ENCODE data around the gene DDAH2. TPM values are rescaled to one million over a fixed set of nuclear protein-coding genes. Genes with fewer than 3 reads are reported as not detected.

Gene DDAH2, protein sequence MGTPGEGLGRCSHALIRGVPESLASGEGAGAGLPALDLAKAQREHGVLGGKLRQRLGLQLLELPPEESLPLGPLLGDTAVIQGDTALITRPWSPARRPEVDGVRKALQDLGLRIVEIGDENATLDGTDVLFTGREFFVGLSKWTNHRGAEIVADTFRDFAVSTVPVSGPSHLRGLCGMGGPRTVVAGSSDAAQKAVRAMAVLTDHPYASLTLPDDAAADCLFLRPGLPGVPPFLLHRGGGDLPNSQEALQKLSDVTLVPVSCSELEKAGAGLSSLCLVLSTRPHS
- total RNA-seq, result 12.2 and 14.4 TPM in 2 replicates

DNA sequence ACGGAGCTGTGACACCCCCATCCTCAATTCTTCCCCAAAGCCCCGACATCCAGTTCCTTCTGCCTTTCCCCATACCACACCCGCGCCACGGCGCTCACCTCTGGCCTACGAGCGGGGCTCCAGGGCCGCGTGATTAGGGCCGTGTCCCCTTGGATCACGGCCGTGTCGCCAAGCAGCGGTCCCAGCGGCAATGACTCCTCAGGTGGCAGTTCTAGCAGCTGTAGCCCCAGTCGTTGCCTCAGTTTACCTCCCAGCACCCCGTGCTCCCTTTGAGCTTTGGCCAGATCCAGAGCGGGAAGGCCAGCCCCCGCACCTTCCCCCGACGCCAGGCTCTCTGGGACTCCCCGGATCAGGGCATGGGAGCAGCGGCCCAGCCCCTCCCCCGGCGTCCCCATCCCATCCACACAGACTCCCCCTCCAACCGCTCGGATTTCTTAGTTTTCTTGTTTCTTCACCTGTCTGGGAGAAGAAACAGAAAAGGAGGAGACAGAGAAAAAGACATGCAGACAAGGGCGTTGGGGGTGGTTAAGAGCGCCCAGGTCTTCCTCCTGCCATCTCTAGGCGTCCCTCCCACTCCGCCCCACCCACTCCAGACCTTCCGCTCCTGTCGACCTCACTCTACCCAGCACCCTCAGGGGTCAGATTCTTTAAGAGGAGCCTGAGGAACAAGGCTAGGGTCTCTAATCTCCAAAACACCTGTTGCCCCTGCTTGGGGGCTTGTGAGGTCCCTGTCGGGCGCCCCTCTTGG, at the start of gene DDAH2:
DDAH2 (minus strand) TSS at position 533 of the 748 bp plus-strand sequence; CDS start at position 395, 138 bp downstream.
- intact Hi-C loops (cut with micrococcal nuclease), result loop anchor here (1.0 kb wide), 5 partner anchors 9 to 98 kb away; partner anchors contain the start of genes ABHD16A and HSPA1B

DNA sequence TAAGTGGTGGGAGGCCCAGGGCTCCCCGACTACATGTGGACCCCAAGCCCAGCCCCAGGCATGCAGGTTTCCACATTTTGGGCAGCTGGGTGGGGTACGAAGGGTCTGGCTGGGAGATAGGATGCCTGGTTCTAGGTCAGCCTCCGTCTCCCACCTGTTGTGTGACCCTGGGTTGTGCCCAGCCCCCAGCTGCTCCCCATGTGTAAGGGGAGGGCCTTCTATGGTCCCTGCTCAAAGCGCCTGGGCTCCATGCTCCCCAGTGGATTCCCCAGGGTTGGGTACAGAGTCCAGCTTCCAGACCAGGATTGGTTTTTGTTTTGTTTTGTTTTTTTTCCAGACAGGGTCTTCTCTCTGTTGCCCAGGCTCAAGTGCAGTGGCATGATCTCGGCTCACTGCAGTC, 49.1 kb upstream of the DDAH2 start:
- intact Hi-C loops (cut with micrococcal nuclease), result no loop called here

DNA sequence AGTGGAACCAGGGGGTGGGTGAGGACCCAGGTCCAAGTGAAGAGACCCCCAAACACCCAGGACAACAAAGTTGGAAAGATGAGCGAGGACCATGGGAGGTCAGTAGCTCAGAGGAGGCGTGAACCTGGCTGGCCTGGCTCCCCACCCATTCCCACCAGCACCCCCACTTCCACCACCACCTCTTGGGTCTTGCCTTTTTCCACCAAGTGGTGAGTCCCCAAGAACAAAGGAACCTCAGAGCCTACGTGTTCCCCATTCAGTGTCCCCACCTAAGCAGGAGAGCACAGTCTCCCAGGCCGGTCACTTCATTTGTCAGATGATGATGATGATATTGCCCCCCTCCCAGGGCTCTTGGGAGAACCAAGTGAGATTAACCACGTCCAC, 48.6 kb upstream of the DDAH2 start:
- intact Hi-C loops (cut with micrococcal nuclease), result loop anchor here (1.0 kb wide), 2 partner anchors 17 to 74 kb away; partner anchors contain the start of gene ABHD16A

DNA sequence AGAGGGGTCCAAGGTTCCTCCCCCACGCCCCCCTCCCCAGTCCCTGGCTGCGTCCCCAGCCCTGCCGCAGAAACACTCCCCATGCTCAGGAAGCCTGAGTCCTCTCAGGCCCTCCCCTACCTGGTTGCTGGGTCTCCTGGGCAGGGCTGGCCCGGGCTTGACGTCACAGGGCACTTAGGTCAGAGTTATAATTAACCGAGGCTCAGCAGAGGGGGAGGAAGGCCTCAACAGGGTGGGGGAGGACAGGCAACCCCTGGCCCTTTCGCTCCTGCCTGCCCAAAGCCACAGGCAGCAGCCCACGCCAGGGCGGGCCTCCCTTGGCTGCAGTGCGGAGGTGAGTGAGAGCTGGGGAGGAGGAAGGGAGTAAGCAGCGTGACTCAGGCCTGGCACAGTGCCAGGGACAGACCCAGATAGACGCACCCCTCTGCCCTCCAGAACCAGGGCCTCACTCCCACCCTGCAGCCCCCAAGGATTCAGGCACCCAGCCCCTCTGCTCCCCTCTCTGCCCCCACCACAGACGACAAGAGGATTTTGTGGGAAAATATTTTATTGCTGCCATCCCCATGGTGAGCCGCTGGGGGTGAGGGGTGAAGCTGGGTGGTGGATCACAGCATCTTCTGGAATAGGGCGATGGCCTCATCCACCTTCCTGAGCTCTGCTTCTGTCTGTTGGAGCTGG, 48.0 kb upstream of the DDAH2 start, which contains the start of gene VWA7:
VWA7 (minus strand) TSS at position 340 of the 678 bp plus-strand sequence. CDS start 549 bp downstream, outside the sequence.
- intact Hi-C loops (cut with micrococcal nuclease), result loop anchor here (1.0 kb wide), 2 partner anchors 17 to 74 kb away; partner anchors contain the start of gene ABHD16A

DNA sequence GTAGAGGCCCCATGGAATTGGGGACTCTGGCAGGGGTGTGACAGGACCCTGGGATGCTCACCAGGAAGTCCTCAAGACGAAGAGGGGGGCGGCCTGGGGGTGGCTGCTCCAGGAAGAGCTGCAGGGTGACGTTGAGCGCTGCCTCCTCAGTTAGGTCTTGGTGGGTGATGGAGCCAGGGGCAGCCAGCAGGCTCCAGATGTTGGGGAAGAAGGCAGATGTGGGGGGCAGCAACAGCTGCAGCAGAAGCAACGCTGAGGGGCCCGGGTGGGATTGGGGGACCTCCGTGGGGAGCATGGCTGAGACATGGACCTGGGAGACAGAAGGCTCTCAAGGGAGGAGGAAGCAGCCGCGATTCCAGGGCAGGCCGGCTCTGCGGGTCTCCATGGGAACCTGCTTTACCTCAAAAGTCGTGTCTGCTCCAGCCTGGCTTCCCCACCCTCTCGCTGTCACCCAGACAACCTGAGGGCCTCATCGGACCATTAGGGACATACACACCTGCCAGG, 47.4 kb upstream of the DDAH2 start:
- intact Hi-C loops (cut with micrococcal nuclease), result no loop called here

DNA sequence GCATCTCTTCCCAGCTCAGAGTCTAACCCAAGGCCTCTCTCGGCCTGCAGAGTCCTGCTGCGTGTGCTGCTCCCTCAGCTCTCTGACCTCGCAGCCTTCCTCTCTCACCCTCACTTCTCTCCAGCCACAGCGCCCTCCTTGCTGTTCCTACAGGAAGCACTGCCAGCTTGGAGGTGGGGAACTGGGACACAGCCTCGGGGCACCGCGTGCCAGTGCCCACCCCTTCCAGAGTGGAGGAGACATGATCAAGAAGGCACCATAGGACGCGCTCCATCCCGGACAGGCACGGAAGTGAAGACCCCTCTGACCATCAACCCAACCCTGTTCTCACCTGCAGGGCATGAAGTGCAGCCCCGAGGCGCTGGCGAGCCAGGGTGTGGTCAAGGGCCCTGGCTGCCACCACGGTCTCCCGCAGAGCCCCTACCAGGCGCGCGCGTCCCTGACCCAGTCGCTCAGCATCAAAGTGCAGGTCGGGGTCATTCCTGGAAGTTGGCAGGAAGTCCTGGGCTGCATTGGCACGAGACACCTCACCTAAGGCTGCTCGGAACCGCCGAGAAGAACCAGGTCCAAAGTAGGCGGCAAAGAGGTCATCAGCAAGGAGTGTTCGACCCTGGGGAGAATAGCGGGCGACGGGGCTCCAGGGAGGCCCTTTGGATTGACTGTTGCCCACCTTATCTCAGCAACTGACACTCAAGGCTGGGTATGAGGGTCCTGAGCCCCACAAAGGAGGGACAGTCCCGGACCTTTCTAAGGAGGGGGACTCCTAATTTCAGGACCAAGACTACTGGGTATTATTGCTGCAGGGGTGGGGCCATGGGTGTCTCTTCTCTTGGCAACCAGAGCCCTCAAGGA, 46.8 kb upstream of the DDAH2 start:
- intact Hi-C loops (cut with micrococcal nuclease), result no loop called here

DNA sequence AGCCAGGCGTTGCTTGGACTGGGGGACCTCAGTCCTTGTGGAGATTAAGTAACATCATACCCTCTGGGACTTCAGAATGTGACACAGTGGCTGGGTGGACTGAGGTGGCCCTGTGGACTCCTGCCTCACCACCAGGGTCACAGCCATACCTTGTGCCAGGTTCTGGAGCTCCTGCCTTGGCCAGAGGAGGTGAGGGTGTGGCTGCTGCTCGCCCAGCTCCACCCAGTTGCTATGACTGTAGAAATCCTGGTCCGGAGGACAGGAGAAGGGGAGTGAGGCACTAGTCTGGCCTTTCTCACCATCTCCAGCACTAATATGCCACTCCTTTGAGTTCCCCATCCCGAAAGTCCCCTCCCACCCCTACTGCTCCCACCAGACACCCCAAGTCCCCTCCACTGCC, 46.1 kb upstream of the DDAH2 start:
- intact Hi-C loops (cut with micrococcal nuclease), result no loop called here

DNA sequence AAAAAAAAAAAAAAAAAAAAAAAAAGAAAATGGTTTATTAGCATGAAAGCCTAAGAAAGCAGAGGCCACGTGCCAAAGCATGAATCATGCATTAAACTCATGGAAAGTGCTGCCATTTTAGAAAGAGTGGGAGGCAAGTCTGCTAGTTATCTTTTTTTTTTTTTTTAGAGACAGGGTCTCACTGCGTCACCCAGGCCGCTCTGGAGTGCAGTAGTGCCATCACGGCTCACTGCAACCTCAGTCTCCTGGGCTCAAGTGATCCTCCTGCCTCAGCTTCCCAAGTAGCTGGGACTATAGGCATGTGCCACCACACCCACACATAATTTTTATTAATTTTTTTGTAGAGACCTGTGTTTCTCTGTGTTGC, 42.9 kb upstream of the DDAH2 start:
- intact Hi-C loops (cut with micrococcal nuclease), result loop anchor here (1.0 to 5.0 kb wide), 2 partner anchors 35 kb away; partner anchors contain the start of gene LSM2

DNA sequence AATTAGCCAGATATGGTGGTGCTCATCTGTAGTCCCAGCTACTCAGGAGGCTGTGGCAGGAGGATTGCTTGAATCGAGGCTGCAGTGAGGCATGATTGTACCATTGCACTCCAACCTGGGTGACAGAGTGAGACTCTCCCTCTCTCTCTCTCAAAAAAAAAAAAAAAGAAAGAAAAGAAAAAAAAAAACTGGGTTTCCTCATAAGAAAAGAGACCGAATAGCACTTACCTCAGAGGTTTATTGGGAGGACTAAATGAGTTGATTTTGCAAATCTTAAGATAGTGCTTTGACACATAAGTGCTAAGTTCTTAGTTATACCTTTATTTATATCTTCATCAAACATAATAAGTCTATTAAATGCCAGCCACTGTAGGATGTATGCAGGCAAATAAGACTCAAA, 41.8 kb upstream of the DDAH2 start:
- intact Hi-C loops (cut with micrococcal nuclease), result loop anchor here (5.0 kb wide), 1 partner anchor 36 kb away; the partner anchor contains the start of gene LSM2

DNA sequence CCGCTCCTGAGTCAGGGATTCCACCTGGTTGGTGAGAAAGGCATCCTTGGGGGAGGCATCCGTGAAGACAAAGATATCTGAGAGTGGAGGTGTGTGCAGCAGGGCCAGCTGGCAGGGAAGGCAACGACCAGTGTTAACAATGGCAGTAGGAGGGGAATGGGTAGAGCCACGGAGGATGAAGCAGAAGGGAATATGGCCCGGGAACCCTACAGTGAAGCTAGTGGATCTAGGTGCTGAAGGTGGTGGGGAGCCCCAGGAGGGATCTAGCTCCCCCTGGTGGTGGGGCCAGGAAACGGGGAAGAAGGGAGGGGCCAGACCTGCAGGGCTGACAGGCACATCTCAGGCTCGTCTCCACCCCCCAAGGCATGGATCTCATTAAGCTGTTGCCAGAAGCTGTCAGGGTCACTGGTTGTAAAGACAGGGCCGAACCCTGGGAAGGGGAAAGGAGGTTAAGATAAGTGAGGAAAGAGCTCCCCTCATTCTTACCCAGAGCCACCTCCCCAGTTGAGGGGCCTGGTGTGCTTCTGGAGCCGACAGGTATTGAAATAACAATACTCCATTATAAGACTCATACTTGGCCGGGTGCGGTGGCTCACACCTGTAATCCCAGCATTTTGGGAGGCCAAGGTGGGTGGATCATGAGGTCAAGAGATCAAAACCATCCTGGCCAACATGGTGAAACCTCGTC, 40.7 kb upstream of the DDAH2 start:
- intact Hi-C loops (cut with micrococcal nuclease), result loop anchor here (1.0 to 5.0 kb wide), 5 partner anchors 31 to 89 kb away; partner anchors contain the start of genes DDAH2, HSPA1B, LSM2 and LY6G5C

DNA sequence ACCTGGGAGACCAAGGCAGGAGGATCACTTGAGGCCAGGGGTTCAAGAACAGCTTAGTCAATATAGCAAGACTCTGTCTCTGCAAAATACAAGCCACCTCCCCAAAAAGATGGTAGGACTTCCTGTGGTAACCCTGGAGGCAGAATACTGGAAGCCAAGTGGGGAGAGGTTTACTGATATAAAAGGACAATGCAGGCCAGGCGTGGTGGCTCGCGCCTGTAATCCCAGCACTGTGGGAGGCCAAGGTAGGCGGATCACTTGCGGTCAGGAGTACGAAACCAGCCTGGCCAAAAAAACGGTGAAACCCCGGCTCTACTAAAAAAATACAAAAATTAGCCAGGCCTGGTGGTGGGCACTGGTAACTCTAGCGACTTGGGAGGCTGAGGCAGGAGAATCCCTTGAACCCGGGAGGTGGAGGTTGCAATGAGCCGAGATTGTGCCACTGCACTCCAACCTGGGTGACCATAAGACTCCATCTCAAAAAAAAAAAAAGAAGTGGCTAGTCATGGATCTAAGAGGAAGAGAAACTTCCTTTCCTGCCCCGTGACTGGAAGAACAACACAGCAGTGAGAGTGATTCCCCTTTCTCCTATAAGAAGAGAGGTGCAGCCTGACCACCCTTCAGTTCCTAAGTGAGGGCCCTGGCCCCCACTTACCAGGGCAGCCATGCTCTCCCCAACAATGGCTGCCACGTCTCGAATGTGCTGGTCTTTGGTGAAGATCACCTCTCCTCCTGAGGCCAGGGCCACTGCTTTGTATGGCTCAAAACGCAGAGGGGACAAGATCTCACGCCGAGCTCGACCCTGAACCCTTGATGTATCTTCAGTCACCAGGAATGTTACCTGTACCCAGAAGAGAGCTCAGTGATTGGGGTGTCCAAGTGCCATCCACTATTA, 39.5 kb upstream of the DDAH2 start:
- intact Hi-C loops (cut with micrococcal nuclease), result loop anchor here (1.0 to 2.0 kb wide), 4 partner anchors 30 to 87 kb away; partner anchors contain the start of genes DDAH2, HSPA1B and LY6G5C

DNA sequence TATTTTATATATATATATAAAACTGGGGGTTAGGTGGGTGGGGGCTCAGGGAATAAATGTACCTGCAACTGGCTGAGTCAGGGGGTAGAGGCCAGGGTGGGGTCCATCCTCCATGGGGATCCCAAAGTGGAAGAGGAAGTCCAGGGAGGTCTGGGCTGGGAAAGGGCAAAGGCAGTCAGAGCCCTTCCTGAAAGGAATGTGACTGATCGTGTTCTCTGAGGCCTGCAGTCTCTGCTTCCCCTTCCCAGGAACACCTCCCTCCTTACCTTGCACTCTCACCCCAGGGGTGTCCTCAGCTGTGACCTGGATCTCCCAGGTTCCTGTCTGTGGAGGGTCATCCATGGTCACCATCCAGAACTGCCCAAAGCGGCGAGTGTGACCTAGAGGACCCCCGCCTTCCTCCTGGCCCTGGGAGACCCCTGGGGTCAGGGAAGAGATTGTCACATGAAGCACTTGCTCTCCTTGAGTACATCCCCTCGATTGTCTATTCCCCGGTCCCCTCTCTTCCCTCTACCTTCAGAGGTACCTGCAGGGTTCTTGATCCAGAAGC, 38.1 kb upstream of the DDAH2 start:
- intact Hi-C loops (cut with micrococcal nuclease), result no loop called here

DNA sequence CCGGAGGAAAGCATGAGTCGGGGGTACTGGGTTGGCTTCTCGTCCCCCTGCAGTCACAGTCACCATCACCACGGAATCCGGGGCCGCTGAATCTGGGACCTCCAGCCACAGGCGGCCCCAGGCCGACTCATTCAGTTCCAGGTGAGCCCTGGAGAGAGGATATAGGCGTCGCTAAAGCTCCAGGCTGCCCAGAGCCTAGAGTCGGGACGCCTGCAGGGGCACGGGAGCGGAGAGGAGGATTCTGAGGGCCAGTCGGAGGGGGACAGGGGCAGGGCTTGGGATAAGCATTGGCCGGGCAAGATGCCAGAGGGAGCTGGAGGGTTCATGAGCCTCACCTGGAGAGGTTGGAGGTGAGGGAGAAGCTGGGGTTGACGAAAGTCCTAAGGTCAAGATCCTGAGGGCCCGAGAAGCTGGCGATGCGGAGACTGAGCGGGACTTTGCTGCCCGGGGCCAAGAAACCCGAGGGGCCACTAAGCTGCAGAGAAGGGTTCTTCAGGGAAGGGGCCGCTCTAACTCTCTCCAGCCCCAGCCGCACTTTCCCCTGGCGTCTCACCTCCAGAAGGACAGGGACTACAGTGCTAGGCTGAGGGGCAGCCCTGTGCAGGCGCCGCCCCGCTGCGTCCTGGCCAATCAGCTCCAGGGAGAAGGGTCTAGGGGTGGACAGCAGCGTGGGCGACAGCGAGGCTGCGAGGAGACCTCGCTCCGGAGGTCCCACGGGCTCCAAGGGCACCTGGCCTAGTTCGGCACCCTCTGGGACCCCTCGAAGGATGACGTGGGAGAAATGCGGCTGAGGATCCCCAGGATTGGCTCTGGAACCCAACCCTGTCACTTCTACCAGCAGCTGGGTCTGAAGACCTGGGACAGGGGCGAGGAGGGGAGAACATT, 37.1 kb upstream of the DDAH2 start:
- intact Hi-C loops (cut with micrococcal nuclease), result no loop called here

DNA sequence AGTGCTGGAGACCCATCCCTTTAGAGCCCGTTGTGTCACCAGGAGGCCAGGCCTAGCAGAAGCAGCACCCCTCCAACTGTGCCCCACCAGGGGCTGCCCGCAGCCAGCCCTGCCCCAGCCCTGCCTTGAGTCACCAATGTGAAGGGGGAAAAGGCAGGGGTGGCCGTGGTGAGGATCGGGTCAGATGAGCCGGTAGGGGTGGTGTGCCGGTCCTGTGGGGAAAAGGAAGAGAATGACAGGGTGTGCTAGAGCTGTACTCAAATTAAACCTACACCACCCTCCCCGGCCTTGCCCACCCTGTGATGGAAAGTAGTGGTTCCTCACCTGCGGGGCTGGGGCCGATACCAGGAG, 36.4 kb upstream of the DDAH2 start:
- intact Hi-C loops (cut with micrococcal nuclease), result no loop called here

DNA sequence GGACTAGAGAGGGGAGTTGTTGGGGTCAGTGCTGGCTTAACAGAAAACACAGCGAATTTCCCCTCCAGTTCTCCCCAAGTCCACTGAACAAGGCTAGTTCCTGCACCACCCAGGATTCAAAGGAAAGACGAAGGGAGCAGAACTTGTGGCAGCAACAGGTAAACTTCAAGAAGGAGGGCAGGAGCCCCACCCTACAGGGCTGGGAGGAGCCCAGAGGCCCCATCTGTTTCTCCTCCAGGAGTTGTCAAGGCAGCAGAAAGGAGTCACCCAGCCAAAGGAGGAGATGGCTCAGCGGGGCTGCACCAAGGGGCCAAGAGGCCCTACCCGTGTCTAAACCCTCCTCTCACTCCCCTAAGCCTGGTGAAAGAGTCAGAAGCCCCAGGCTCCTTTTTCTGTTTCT, 35.1 kb upstream of the DDAH2 start:
- intact Hi-C loops (cut with micrococcal nuclease), result no loop called here

DNA sequence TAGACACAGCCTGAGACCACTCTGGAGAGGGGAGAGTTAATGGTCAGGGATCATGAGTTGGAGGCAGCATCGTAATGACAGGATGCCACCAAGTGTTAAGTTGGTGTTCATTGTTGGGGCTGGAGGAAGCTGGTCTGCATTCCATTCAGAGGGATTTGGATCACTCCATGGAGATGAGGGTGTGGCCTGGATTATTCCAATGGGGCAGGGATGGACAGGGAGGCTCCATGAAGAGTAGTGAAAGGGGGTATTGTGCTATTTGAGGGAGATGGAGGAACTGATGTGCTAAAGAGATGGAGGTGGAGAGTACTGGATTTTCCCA, 34.5 kb upstream of the DDAH2 start:
- intact Hi-C loops (cut with micrococcal nuclease), result no loop called here

DNA sequence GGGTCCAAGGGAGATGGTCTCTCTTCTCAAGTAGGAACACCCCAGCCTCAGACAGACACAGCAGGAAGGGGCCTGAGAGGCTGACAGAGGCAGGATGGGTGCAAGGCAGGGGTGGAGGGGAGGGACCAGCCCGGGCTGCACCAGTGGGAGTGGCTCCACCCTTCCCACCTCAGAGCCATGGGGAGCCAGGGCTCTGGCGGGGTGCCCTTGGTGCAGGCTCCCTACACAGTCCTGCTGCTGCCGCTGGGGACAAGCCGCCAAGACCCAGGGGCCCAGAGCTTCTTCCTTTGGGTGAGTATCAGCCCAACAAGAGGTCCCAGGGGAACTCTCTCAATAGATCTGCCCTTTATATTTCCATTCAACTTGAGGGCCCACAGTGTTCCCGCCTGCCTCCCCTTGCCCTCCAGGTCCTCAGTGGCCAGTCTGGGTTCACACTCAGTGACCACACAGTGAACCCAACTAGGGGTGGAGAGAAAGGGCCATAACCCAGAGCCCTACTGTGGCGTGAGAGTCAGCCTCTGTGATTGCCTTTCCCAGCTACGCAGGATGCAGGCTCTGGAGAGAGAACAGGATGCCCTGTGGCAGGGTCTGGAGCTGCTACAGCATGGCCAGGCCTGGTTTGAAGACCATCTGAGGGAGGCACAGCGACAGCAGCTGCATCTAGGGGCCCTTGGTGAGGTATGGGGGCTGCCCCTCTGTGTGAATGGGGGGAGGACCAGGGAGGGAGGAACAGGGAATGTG, 33.9 kb upstream of the DDAH2 start:
- intact Hi-C loops (cut with micrococcal nuclease), result no loop called here
